ENCODE data around the gene MALRD1. TPM values are rescaled to one million over a fixed set of nuclear protein-coding genes. Genes with fewer than 3 reads are reported as not detected.

The MALRD1 gene
- total RNA-seq, 4 donors from 2014 or later, result 58.6 to 357 (median 249) TPM

DNA sequence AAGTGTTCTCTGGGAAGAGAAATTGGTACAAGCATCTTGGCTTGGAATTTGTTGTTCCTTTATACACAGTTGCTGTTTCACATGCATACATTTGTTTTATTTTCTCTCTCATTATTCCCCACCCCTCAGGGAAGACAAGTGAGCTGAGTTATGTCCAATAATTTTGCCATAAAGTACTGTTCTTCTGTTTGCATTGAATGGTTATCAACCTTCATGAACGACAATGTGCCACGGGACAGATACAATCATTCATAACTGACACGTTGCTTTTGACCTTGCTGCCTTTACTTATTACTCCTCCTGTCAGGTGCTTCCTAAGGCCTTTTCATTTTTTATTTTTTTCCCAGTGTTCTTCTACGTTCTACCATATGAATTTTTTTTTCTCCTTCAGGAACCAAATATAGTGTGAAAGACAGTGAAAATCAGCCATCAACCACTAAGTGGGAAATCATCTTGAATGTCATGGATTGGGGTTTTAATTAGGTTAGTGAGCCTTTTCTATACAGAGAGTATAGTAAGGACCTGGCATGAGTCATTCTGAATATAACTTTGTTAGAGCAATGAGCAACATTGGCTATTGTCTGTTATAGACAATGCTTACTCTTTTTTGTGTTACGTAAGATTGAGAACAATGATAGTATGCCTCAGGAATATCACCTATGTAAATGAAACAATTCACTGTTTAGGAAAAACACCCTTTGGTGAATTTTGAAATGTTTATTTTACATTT is 383.2 kb downstream of the MALRD1 start:
- H3K27ac ChIP-seq, result no peak overlapping the region
- no peaks in the 10 kb centered on the region for H3K9me3 ChIP-seq
- no peaks in the 10 kb centered on the region for H3K36me3 ChIP-seq
- DNase-seq, result no peak
- H3K27me3 ChIP-seq, result no peaks in the 10 kb centered on the region
- H3K4me1 ChIP-seq, result no peaks in the 10 kb centered on the region
- TF ChIP-seq, protein P1, sequence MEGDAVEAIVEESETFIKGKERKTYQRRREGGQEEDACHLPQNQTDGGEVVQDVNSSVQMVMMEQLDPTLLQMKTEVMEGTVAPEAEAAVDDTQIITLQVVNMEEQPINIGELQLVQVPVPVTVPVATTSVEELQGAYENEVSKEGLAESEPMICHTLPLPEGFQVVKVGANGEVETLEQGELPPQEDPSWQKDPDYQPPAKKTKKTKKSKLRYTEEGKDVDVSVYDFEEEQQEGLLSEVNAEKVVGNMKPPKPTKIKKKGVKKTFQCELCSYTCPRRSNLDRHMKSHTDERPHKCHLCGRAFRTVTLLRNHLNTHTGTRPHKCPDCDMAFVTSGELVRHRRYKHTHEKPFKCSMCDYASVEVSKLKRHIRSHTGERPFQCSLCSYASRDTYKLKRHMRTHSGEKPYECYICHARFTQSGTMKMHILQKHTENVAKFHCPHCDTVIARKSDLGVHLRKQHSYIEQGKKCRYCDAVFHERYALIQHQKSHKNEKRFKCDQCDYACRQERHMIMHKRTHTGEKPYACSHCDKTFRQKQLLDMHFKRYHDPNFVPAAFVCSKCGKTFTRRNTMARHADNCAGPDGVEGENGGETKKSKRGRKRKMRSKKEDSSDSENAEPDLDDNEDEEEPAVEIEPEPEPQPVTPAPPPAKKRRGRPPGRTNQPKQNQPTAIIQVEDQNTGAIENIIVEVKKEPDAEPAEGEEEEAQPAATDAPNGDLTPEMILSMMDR (IDR thresholded peaks at IDR 0.05), result no peak
- TF ChIP-seq POLR2A (IDR thresholded peaks at IDR 0.05), result no peak
- no peak overlapping the region for H3K4me3 ChIP-seq

DNA sequence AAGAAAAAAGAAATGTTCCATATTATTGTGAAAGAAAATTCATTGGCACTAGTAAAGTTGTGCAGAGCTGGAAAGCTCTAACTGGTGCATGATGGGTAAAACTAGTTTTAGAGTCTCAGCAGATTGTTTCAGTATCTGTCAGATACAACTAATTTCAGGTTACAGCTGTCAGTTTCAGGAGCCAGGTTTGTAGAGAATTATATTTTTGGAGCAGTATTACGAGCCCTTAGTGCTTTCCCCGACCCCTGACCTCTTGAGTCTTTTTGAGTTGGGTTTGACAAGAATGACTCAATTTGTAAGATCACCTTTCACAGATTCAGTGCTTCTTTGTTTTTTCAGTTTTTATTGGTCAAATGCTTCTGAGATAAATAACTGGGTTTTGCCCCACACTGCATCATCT is 401.3 kb downstream of the MALRD1 start:
- DNase-seq, result no peak
- Histone ChIP-seq H3K4me3 (no peak overlapping the region), H3K9me3 (no peaks in the 10 kb centered on the region), H3K27me3 (no peaks in the 10 kb centered on the region), H3K27ac (no peak overlapping the region), H3K4me1 (no peaks in the 10 kb centered on the region), H3K36me3 (no peaks in the 10 kb centered on the region)
- TF ChIP-seq POLR2A (IDR thresholded peaks at IDR 0.05), result no peak
- TF ChIP-seq, protein P1 (IDR thresholded peaks at IDR 0.05), result no peak

DNA sequence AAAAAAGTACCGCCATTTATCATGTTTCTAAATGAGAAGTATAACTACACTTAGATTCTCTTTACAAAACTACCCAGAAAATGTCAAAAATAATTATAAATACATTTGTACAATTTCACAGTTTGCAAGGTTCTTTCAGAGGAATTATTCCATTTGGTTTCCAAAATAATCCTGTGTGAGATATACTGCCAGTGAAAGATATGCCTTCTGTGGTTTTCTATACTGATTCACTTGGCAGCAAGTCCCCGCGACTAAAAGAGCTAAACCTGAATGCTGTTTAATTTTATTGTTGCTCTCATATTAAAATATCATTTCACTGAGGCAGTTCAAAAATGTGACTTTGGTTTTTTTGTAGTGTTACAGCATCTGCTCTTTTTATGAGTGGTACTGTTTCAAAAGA is 402.8 kb downstream of the MALRD1 start:
- TF ChIP-seq, protein P1 (IDR thresholded peaks at IDR 0.05), result no peak
- TF ChIP-seq POLR2A (IDR thresholded peaks at IDR 0.05), result no peak

DNA sequence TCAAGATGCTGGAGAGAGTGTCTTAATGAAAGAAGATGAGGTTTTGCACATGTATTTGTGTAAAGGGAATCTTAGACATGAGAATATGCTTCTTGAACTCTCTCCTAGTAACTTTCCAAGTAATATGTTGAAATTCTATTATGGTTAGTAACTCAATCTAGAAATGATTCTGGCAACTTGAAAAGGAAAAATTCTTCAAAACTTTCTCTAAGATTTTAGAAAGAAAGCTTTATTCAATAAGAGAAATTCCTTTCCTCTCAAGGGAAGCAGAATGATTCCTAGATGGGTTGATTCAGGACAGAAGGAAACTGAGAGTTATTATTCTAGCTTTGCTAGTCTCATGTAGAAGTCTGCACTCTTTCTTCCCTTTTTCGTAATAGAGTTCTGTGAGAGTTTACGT is 403.3 kb downstream of the MALRD1 start:
- Histone ChIP-seq H3K27ac (no peak overlapping the region), H3K27me3 (no peaks in the 10 kb centered on the region), H3K9me3 (no peaks in the 10 kb centered on the region), H3K4me1 (no peaks in the 10 kb centered on the region), H3K36me3 (no peaks in the 10 kb centered on the region), H3K4me3 (no peak overlapping the region)
- no peak for DNase-seq
- no peak for TF ChIP-seq POLR2A (IDR thresholded peaks at IDR 0.05)
- TF ChIP-seq, protein P1 (IDR thresholded peaks at IDR 0.05), result no peak

More for the DNA sequence above, 402.8 kb downstream of the MALRD1 start:
- H3K27ac ChIP-seq, result no peak overlapping the region
- H3K9me3 ChIP-seq, result no peaks in the 10 kb centered on the region
- no peaks in the 10 kb centered on the region for H3K4me1 ChIP-seq
- no peaks in the 10 kb centered on the region for H3K27me3 ChIP-seq
- H3K36me3 ChIP-seq, result no peaks in the 10 kb centered on the region
- H3K4me3 ChIP-seq, result no peak overlapping the region
- DNase-seq, result no peak

DNA sequence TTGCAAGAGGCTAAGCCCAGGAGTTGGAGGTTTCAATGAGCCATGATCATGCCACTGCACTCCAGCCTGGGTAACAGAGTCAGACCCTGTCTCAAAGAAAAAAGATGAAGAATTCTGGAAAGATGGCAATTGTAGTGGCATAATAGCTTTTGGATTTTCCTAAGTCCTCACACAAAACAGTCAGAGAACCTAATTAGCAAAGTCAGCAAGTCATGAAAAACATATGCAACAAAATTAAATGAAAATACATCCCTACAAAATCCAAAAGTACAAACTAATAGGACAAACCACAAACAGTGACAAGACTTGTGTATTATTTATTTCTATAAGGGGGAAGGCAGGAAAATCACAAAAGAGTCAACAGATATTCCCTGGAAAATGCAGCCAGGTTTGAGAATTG is 405.4 kb downstream of the MALRD1 start:
- H3K27me3 ChIP-seq, result no peaks in the 10 kb centered on the region
- TF ChIP-seq POLR2A (IDR thresholded peaks at IDR 0.05), result no peak
- TF ChIP-seq, protein P1 (IDR thresholded peaks at IDR 0.05), result no peak
- DNase-seq, result no peak
- no peak overlapping the region for H3K27ac ChIP-seq
- no peaks in the 10 kb centered on the region for H3K4me1 ChIP-seq
- H3K4me3 ChIP-seq, result no peak overlapping the region
- no peaks in the 10 kb centered on the region for H3K9me3 ChIP-seq
- H3K36me3 ChIP-seq, result no peaks in the 10 kb centered on the region

Measured in Peyer's patch (tissue), 4 donors.